Smooth muscle cell (in vitro differentiated cells): Measurements from ENCODE around the gene UBE2J1. TPM values are rescaled to one million over a fixed set of nuclear protein-coding genes. Genes with fewer than 3 reads are reported as not detected.

Experiments
- DNase-seq: peaks from one replicate; lab custom pipeline; 2025; ENCODE audit not compliant: unreplicated experiment; lab: John Stamatoyannopoulos, UW
- H2AFZ ChIP-seq: fragments of 200-600 bp; sonication (generic); 2 replicates; pipeline ENCODE4 v1.6.0; 2016; ENCODE audit warnings: antibody characterized with exemption, low read depth, mild to moderate bottlenecking
- H3F3A ChIP-seq: fragments of 200-600 bp; sonication (generic); 2 replicates; pipeline ENCODE4 v1.6.0; 2017; ENCODE audit warnings: antibody characterized with exemption, low read depth
- H3K27ac ChIP-seq: fragments of 200-600 bp; sonication (generic); 2 replicates; pipeline ENCODE4 v1.5.1; 2016; ENCODE audit warnings: low read depth, mild to moderate bottlenecking
- H3K27me3 ChIP-seq: fragments of 200-600 bp; sonication (generic); 2 replicates; pipeline ENCODE4 v1.6.1; 2016; ENCODE audit warnings: low read depth, mild to moderate bottlenecking
- H3K36me3 ChIP-seq: fragments of 200-600 bp; sonication (generic); 2 replicates; pipeline ENCODE4 v1.5.1; 2016; ENCODE audit warnings: low read depth
- H3K4me1 ChIP-seq: fragments of 200-600 bp; sonication (generic); 2 replicates; pipeline ENCODE4 v1.5.1; 2016; ENCODE audit warnings: low read depth
- H3K4me2 ChIP-seq: fragments of 200-600 bp; sonication (generic); 2 replicates; pipeline ENCODE4 v1.6.0; 2016; ENCODE audit warnings: mild to moderate bottlenecking
- H3K4me3 ChIP-seq: fragments of 200-600 bp; sonication (generic); 2 replicates; pipeline ENCODE4 v1.5.1; 2016; ENCODE audit warnings: mild to moderate bottlenecking
- H3K79me2 ChIP-seq: fragments of 200-600 bp; sonication (generic); 2 replicates; pipeline ENCODE4 v1.6.0; 2016; ENCODE audit warnings: low read depth, mild to moderate bottlenecking
- H3K9ac ChIP-seq: fragments of 200-600 bp; sonication (generic); 2 replicates; pipeline ENCODE4 v1.6.0; 2016; ENCODE audit warnings: low read depth
- H3K9me3 ChIP-seq: fragments of 200-600 bp; sonication (generic); replicated peaks from 2 replicates; pipeline ENCODE4 v1.5.1; 2016; ENCODE audit warnings: low read depth
- H4K20me1 ChIP-seq: fragments of 200-600 bp; sonication (generic); 2 replicates; pipeline ENCODE4 v1.6.0; 2016; ENCODE audit warnings: low read depth
- CTCF ChIP-seq: fragments of 200-600 bp; sonication (generic); IDR thresholded peaks from 2 replicates; pipeline ENCODE4 v1.5.1; 2017; ENCODE audit warnings: borderline replicate concordance, mild to moderate bottlenecking, antibody characterized with exemption; ENCODE audit not compliant: insufficient read depth, poor library complexity, severe bottlenecking
- WGBS: methylation state at CpG from one replicate; pipeline ENCODE4 v1.1.7; 2016; ENCODE audit warnings: low lambda C conversion rate; 5-methylcytosine and 5-hydroxymethylcytosine counted together
- polyA plus RNA-seq: library from polyadenylated mRNA; unstranded; fragments of >200 nt; fragmentation: Nextera tagmentation; extraction: Ambion mirVana; gene quantifications from 2 replicates; pipeline ENCODE4 v1.2.1, GENCODE V29; 2016
- total RNA-seq: library from RNA; depleted of rRNA; stranded (reverse); fragments of >200 nt; gene quantifications from 2 replicates; pipeline ENCODE4 v1.2.3, GENCODE V29; 2014

The UBE2J1 gene
- total and polyA plus RNA-seq, 2 experiments from 2014 or later, result 65.7 to 130 TPM

DNA sequence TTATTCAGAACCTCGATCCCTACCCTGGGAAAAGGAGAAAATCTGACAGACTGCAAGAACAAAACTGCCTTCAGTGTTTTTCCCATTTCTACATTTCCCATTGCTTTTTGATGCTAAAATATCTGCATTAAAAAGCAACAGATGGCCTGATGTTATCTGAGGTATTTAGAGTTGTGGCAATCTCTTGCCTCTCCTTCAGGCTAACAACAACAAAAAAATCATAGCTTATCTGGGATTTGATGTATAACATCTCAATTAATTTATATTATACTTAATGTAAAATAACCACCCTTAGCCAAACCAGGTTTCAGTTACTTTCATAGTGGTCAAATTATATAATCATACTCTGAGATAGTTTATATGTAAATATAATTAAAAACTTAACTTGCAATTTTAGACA, 21.6 kb downstream of the UBE2J1 start:
- Histone ChIP-seq H3F3A (no peaks in the 10 kb centered on the region), H3K9me3 (no peaks in the 10 kb centered on the region), H2AFZ (no peak overlapping the region), H3K27ac (no peak overlapping the region), H3K4me3 (no peak overlapping the region), H3K79me2 (peaks cover 22% of the 10 kb centered on the region), H3K4me2 (no peak overlapping the region), H3K36me3 (peaks cover 27% of the 10 kb centered on the region), H3K4me1 (no peaks in the 10 kb centered on the region), H4K20me1 (peaks cover 84% of the 10 kb centered on the region), H3K9ac (no peak overlapping the region), H3K27me3 (no peaks in the 10 kb centered on the region)
- WGBS, result 100% methylated on average over 1 of the region's 1 CpG
- no peak for DNase-seq
- no peak for TF ChIP-seq CTCF

DNA sequence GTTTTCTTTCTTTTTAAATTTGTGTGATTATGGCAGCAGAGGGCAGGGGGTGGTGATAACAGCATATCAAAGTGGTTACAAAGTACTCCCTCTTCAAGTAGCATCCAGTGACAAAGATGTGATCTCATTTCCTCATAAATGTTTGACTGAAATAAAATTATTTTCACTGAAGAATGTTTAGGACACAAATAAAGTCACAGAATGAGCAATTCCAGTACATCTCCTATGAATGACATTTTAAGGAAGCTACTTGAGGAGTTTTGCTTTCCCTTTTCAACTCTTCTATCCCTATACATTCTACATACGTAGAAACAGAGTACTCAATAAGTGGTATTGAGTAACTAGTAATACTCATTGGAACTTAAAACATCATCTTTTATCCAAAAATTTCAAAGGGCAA, 23.5 kb downstream of the UBE2J1 start:
- H3K4me3 ChIP-seq, result no peak overlapping the region

DNA sequence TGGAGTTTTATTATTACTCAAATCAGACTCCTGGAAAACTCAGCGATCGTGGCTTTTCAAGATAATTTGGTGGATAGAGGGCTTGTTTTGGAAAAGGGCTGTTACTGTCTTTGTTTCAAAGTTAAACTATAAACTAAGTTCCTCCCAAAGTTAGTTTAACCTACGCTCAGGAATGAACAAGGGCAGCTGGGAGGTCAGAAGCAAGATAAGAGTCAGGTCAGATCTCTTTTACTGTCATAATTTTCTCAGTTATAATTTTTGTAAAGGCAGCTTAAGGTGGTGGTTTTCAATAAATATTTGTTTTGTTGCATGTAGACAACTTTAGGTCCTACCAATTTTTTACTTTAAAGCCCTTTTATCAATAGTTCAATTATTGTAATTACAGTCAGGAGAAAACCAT, 28.2 kb downstream of the UBE2J1 start:
- H3K4me2 ChIP-seq, result no peak overlapping the region
- H3K4me3 ChIP-seq, result no peak overlapping the region
- TF ChIP-seq CTCF, result no peak
- 94% methylated on average over 3 of the region's 3 CpGs for WGBS
- H3K79me2 ChIP-seq, result peaks cover 3% of the 10 kb centered on the region
- H3K4me1 ChIP-seq, result no peaks in the 10 kb centered on the region
- no peak overlapping the region for H3K9ac ChIP-seq
- H3K27ac ChIP-seq, result peak overlapping the region; percentile 3
- DNase-seq, result no peak
- peaks cover 18% of the 10 kb centered on the region for H3K36me3 ChIP-seq
- H2AFZ ChIP-seq, result no peak overlapping the region
- no peaks in the 10 kb centered on the region for H3K27me3 ChIP-seq
- H3F3A ChIP-seq, result peaks cover 5% of the 10 kb centered on the region
- no peaks in the 10 kb centered on the region for H3K9me3 ChIP-seq
- H4K20me1 ChIP-seq, result peaks cover 33% of the 10 kb centered on the region

More for the DNA sequence above, 23.5 kb downstream of the UBE2J1 start:
- DNase-seq, result no peak
- H3K27me3 ChIP-seq, result no peaks in the 10 kb centered on the region
- no peak overlapping the region for H3K9ac ChIP-seq
- H3K9me3 ChIP-seq, result no peaks in the 10 kb centered on the region
- peaks cover 2% of the 10 kb centered on the region for H3F3A ChIP-seq
- H3K79me2 ChIP-seq, result peaks cover 12% of the 10 kb centered on the region
- H4K20me1 ChIP-seq, result peaks cover 70% of the 10 kb centered on the region
- 98% methylated on average over 1 of the region's 1 CpG for WGBS
- H3K4me1 ChIP-seq, result no peaks in the 10 kb centered on the region
- peaks cover 27% of the 10 kb centered on the region for H3K36me3 ChIP-seq
- no peak overlapping the region for H3K4me2 ChIP-seq
- H2AFZ ChIP-seq, result no peak overlapping the region
- no peak overlapping the region for H3K27ac ChIP-seq
- no peak for TF ChIP-seq CTCF

DNA sequence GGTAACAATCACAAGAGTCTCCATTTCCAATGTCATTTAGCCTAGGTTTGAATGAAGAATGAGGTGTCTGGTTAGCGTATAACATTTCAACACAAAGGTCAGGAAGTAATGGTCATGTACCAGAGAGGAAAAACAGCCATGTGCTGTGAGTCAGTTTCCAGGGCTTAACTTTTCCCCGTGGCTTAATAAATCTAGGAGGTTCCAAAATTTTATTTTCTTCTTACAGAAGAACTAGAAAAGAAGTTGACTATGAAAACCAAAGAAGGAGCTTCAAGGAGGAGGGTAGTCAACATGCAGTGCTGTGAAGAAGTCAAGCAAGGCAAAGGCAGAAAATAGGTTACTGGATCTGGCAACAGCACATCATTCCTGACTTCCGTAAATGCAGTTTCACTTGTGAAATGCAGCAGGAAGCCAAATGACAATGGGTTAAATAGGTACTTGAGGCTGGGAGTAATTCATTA, 29.0 kb downstream of the UBE2J1 start:
- H3K9ac ChIP-seq, result no peak overlapping the region
- no peak for DNase-seq
- H3K27ac ChIP-seq, result peak overlapping the region; percentile 3
- H3K79me2 ChIP-seq, result peaks cover 3% of the 10 kb centered on the region
- TF ChIP-seq CTCF, result no peak
- H4K20me1 ChIP-seq, result peaks cover 33% of the 10 kb centered on the region
- H3K4me3 ChIP-seq, result no peak overlapping the region
- no peaks in the 10 kb centered on the region for H3K27me3 ChIP-seq
- H2AFZ ChIP-seq, result no peak overlapping the region
- peaks cover 5% of the 10 kb centered on the region for H3F3A ChIP-seq
- no peaks in the 10 kb centered on the region for H3K9me3 ChIP-seq
- no peak overlapping the region for H3K4me2 ChIP-seq
- H3K36me3 ChIP-seq, result peaks cover 15% of the 10 kb centered on the region
- 56% methylated on average over 3 of the region's 3 CpGs for WGBS
- H3K4me1 ChIP-seq, result no peaks in the 10 kb centered on the region
